Adrenal gland (tissue), 5 donors: ENCODE data around the gene PLD5.

ENCODE experiments used
- CTCF ChIP-seq, 6 experiments: fragments of 450-650 bp in 4 of 6; fragments of 200-600 bp in 2 of 6; sonication (generic) in 1 of 6; IDR thresholded peaks; 1 replicate in 5 of 6; 2 replicates in 1 of 6; pipeline versions ENCODE4 v1.5.1 to v1.8.0; 2016 to 2021; ENCODE audit warnings: antibody characterized with exemption in 6 of 6, mild to moderate bottlenecking in 2 of 6, moderate library complexity in 1 of 6
- POLR2A ChIP-seq, 2 donors: fragments of 450-650 bp; IDR thresholded peaks; one replicate each; pipeline ENCODE4 v1.6.1; 2017; ENCODE audit warnings: antibody characterized with exemption in 2 of 2, mild to moderate bottlenecking in 2 of 2, moderate library complexity in 1 of 2
- donor health status: DM: no; HTN: no; CAD: no.

GRCh38 chr1:242187816-242188215, 336.7 kb downstream of the PLD5 start:
- TF ChIP-seq POLR2A (IDR thresholded peaks at IDR 0.05), result no peak
- no peak for TF ChIP-seq CTCF (IDR thresholded peaks at IDR 0.05)
